Jurkat, Clone E6-1 (cell line): Measurements from ENCODE around the gene SGTB.

ENCODE experiments used
- DNase-seq: peaks from one replicate; pipeline ENCODE4 v3.0.0-alpha.2; 2011; ENCODE audit warnings: low read depth, low spot score
- H3K4me3 ChIP-seq: 2 replicates; pipeline ENCODE4 v1.5.1; 2011; ENCODE audit warnings: mild to moderate bottlenecking, low read length, control low read depth, moderate library complexity

SGTB gene

DNA sequence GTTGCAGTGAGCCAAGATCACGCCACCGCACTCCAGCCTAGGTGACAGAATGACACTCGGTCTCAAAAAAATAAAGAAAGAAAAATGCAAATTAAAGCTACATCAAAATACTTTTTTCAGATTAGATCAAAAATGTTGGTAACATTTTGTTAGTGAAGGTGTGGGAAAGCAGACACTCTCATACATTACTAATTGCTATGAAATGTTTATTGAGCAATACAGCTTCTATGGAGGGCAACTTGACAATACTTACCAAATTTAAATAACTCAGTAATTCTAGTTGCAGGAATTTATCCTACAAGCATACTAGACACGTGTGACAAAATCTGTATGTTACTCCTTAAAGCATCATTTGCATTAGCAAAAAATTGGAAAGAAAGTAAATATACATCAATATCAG lies 101.9 kb downstream of the SGTB start:
- no peak overlapping the region for H3K4me3 ChIP-seq
- no peak for DNase-seq
